IMR-90 (cell line): Measurements from ENCODE around the gene CFAP161. TPM values are rescaled to one million over a fixed set of nuclear protein-coding genes. Genes with fewer than 3 reads are reported as not detected.

Experiments
- ATAC-seq: fragments of 200-7000 bp; cut with Tn5 transposase; 2 replicates; pipeline ENCODE4 v1.9.1; 2020; ENCODE audit warnings: low read depth, mild to moderate bottlenecking, moderate library complexity
- BruUV-seq: library from RNA; stranded (reverse); fragments of 400-500 nt; replicated peaks from 2 replicates; lab custom pipeline; 2021; lab: Mats Ljungman, UMichigan
- CTCF ChIA-PET: fragments of 300-600 bp; formaldehyde crosslinking; extraction: SDS; loops from one replicate; lab custom pipeline; 2021; ENCODE audit warnings: antibody characterized with exemption; lab: Yijun Ruan, JAX
- POLR2A ChIA-PET: fragments of 300-600 bp; sonication (Branson Sonifier 250); formaldehyde crosslinking; loops from one replicate; lab custom pipeline; 2022; ENCODE audit warnings: antibody characterized with exemption; ENCODE audit not compliant: unreplicated experiment; lab: Charles Lee
- DNase-seq: peaks from one replicate; pipeline ENCODE4 v3.0.0; 2013
- H2AFZ ChIP-seq: replicated peaks from 2 replicates; pipeline ENCODE3; 2013; ENCODE audit warnings: low read length, mild to moderate bottlenecking; ENCODE audit not compliant: poor library complexity
- H2AK5ac ChIP-seq: 2 replicates; pipeline ENCODE4 v1.6.1; 2013; ENCODE audit warnings: low read depth, low read length, inconsistent platforms
- H2AK9ac ChIP-seq: replicated peaks from 2 replicates; pipeline ENCODE3; 2013; ENCODE audit warnings: mild to moderate bottlenecking, low read depth, low read length, moderate library complexity; ENCODE audit not compliant: poor library complexity
- H2BK120ac ChIP-seq: 2 replicates; pipeline ENCODE4 v1.6.1; 2013; ENCODE audit warnings: low read depth, low read length, inconsistent platforms
- H2BK15ac ChIP-seq: 3 replicates; pipeline ENCODE4 v1.6.1; 2013; ENCODE audit warnings: low read depth, low read length, inconsistent platforms
- H2BK20ac ChIP-seq: 2 replicates; pipeline ENCODE4 v1.6.1; 2013; ENCODE audit warnings: low read depth, mild to moderate bottlenecking, inconsistent platforms, low read length, moderate library complexity
- H2BK5ac ChIP-seq: 2 replicates; pipeline ENCODE4 v1.6.1; 2013; ENCODE audit warnings: mild to moderate bottlenecking, low read depth, low read length, inconsistent platforms; ENCODE audit not compliant: poor library complexity, severe bottlenecking
- H3K14ac ChIP-seq: replicated peaks from 2 replicates; pipeline ENCODE4 v1.6.1; 2013; ENCODE audit warnings: low read depth, low read length, inconsistent platforms
- H3K18ac ChIP-seq: 2 replicates; pipeline ENCODE4 v1.6.1; 2013; ENCODE audit warnings: low read depth, low read length, control low read depth
- H3K23ac ChIP-seq: 2 replicates; pipeline ENCODE4 v1.6.1; 2013; ENCODE audit warnings: low read depth, low read length, inconsistent platforms
- H3K27ac ChIP-seq: 2 replicates; pipeline ENCODE4 v1.5.1; 2013; ENCODE audit warnings: mild to moderate bottlenecking, control low read depth, low read length; ENCODE audit not compliant: insufficient read depth
- H3K27me3 ChIP-seq: 2 replicates; pipeline ENCODE4 v1.6.1; 2013; ENCODE audit warnings: low read length; ENCODE audit not compliant: control insufficient read depth, insufficient read depth
- H3K36me3 ChIP-seq: 2 replicates; pipeline ENCODE4 v1.6.1; 2013; ENCODE audit warnings: low read length, mixed read lengths; ENCODE audit not compliant: control insufficient read depth, insufficient read depth
- H3K4ac ChIP-seq: 2 replicates; pipeline ENCODE4 v1.6.1; 2013; ENCODE audit warnings: low read depth, low read length, inconsistent platforms
- H3K4me1 ChIP-seq: 2 replicates; pipeline ENCODE4 v1.6.1; 2013; ENCODE audit warnings: low read length, mixed read lengths; ENCODE audit not compliant: control insufficient read depth, insufficient read depth
- H3K4me2 ChIP-seq: 2 replicates; pipeline ENCODE4 v1.6.1; 2013; ENCODE audit warnings: low read depth, mild to moderate bottlenecking, control low read depth, low read length, moderate library complexity
- H3K4me3 ChIP-seq: 2 replicates; pipeline ENCODE4 v1.5.1; 2013; ENCODE audit warnings: low read depth, mild to moderate bottlenecking, control low read depth, low read length, moderate library complexity; ENCODE audit not compliant: insufficient read depth
- H3K56ac ChIP-seq: 2 replicates; pipeline ENCODE4 v1.6.1; 2013; ENCODE audit warnings: low read length, inconsistent platforms; ENCODE audit not compliant: insufficient read depth; ENCODE audit errors: extremely low read depth
- H3K79me1 ChIP-seq, 2 experiments: 2 replicates each; pipeline ENCODE4 v1.6.1; 2013; ENCODE audit warnings: low read length in 2 of 2, inconsistent platforms in 1 of 2, low read depth in 1 of 2
- H3K9ac ChIP-seq: 2 replicates; pipeline ENCODE4 v1.6.1; 2013; ENCODE audit warnings: low read depth, low read length, control low read depth
- H3K9me1 ChIP-seq: 2 replicates; pipeline ENCODE4 v1.6.1; 2013; ENCODE audit warnings: low read length, inconsistent platforms; ENCODE audit not compliant: insufficient read depth
- H3K9me3 ChIP-seq: 2 replicates; pipeline ENCODE4 v1.6.1; 2013; ENCODE audit warnings: low read length; ENCODE audit not compliant: control insufficient read depth, insufficient read depth
- H4K20me1 ChIP-seq: 2 replicates; pipeline ENCODE4 v1.6.1; 2013; ENCODE audit warnings: low read length, inconsistent platforms; ENCODE audit not compliant: insufficient read depth
- H4K5ac ChIP-seq: 2 replicates; pipeline ENCODE4 v1.6.1; 2013; ENCODE audit warnings: mild to moderate bottlenecking, low read depth, low read length, control low read depth
- H4K8ac ChIP-seq, 2 experiments: 2 replicates each; pipeline ENCODE4 v1.6.1; 2013; ENCODE audit warnings: low read depth in 2 of 2, low read length in 2 of 2, control low read depth in 1 of 2, inconsistent platforms in 1 of 2
- H4K91ac ChIP-seq: 2 replicates; pipeline ENCODE4 v1.6.1; 2013; ENCODE audit warnings: low read depth, low read length, inconsistent platforms; ENCODE audit not compliant: insufficient read depth
- MXI1 ChIP-seq: IDR thresholded peaks from 2 replicates; pipeline ENCODE4 v1.6.1; 2012; ENCODE audit warnings: low read depth, mild to moderate bottlenecking, low read length, moderate library complexity, borderline replicate concordance
- POLR2A ChIP-seq: IDR thresholded peaks from 2 replicates; pipeline ENCODE4 v1.6.1; 2012; ENCODE audit warnings: mild to moderate bottlenecking, low read depth, low read length
- RAD21 ChIP-seq: IDR thresholded peaks from 2 replicates; pipeline ENCODE4 v1.6.1; 2012; ENCODE audit warnings: low read length, improper control_type of control experiment
- RCOR1 ChIP-seq: IDR thresholded peaks from 2 replicates; pipeline ENCODE4 v1.6.1; 2012; ENCODE audit warnings: mild to moderate bottlenecking, low read length, improper control_type of control experiment; ENCODE audit not compliant: insufficient replicate concordance
- RFX5 ChIP-seq: IDR thresholded peaks from 2 replicates; pipeline ENCODE4 v1.8.0; 2012; ENCODE audit warnings: low read depth, mild to moderate bottlenecking, low read length, moderate library complexity
- WGBS, 2 experiments: methylation state at CpG; one replicate each; pipeline versions ENCODE4 v1.1.5 to v1.1.7; 2013; ENCODE audit warnings: missing lambda C conversion rate in 2 of 2; ENCODE audit not compliant: insufficient read length in 1 of 2; ENCODE audit errors: extremely low coverage in 2 of 2; 5-methylcytosine and 5-hydroxymethylcytosine counted together
- dilution Hi-C: fragments of 300-500 bp; cut with HindIII; formaldehyde crosslinking; loops from one replicate; pipeline ENCODE4 v1.14.3; 2018; ENCODE audit warnings: low sequenced_read_pairs; ENCODE audit not compliant: unreplicated experiment
- in situ Hi-C: fragments of 300-500 bp; cut with MboI; formaldehyde crosslinking; loops from 3 replicates; pipeline ENCODE4 v1.14.3; 2019; ENCODE audit warnings: low sequenced_read_pairs, inconsistent platforms, mixed read lengths
- intact Hi-C: fragments of 100-400 bp; cut with micrococcal nuclease; formaldehyde crosslinking; loops from 2 replicates; pipeline ENCODE4 v1.10.0; 2022
- polyA plus RNA-seq, 3 experiments: library from polyadenylated mRNA; depleted of rRNA; stranded (reverse); fragments of >200 nt; gene quantifications; 2 replicates each; pipeline ENCODE4 v1.2.3, GENCODE V29; 2012; ENCODE audit warnings: low replicate concordance in 1 of 3
- total RNA-seq: library from RNA; depleted of rRNA; stranded (reverse); fragments of >200 nt; gene quantifications from 2 replicates; pipeline ENCODE4 v1.2.3, GENCODE V29; 2012
- TF ChIP-seq, protein P1 (sequence below): conservative IDR thresholded peaks from 2 replicates; pipeline ENCODE4 v1.5.1; 2012; ENCODE audit warnings: mild to moderate bottlenecking, low read depth, low read length, improper control_type of control experiment

The CFAP161 gene
- total and polyA plus RNA-seq, 2 of the 4 experiments (the other 2 are of a cell fraction): not detected

DNA sequence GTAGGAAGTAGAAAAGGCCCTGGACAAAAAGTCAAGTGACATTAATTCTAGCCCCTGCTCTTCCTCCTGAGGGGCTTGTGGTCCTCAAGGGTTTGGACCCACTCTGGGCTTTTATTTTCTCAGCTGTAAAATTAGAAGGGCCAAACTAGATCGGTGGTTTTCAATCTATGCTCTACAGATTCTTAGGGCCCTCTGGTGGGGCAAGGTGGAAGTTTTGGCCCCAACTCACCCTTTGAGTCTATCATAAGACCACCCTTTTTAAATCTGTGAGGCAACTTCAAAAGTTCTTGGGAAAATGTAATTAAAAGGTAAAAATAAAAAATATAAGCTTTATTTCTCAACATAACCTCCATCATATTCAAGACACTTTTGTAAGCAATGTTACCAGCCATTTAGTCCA, 25.6 kb upstream of the CFAP161 start:
- no peak overlapping the region for H3K9ac ChIP-seq
- no peak overlapping the region for H3K27ac ChIP-seq
- no peak overlapping the region for H2AK9ac ChIP-seq
- intact Hi-C loops (no loop called here), dilution Hi-C loops (no loop called here), in situ Hi-C loops (loop anchor here (5.0 kb wide), 2 partner anchors 159 to 294 kb away; no protein-coding TSS in a partner anchor)
- peaks cover 7% of the 10 kb centered on the region for H3K4me1 ChIP-seq
- ChIA-PET POLR2A (no interaction called here), CTCF (interaction anchor here (0.5 to 3.9 kb wide), 3 partner anchors 9 to 171 kb away, joined by 3 to 55 read pairs (median 3); no protein-coding TSS in a partner anchor)
- TF ChIP-seq, protein P1, sequence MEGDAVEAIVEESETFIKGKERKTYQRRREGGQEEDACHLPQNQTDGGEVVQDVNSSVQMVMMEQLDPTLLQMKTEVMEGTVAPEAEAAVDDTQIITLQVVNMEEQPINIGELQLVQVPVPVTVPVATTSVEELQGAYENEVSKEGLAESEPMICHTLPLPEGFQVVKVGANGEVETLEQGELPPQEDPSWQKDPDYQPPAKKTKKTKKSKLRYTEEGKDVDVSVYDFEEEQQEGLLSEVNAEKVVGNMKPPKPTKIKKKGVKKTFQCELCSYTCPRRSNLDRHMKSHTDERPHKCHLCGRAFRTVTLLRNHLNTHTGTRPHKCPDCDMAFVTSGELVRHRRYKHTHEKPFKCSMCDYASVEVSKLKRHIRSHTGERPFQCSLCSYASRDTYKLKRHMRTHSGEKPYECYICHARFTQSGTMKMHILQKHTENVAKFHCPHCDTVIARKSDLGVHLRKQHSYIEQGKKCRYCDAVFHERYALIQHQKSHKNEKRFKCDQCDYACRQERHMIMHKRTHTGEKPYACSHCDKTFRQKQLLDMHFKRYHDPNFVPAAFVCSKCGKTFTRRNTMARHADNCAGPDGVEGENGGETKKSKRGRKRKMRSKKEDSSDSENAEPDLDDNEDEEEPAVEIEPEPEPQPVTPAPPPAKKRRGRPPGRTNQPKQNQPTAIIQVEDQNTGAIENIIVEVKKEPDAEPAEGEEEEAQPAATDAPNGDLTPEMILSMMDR: peak; percentile 33
- 0 out of 2 replicates have a peak, but pooled peaks have one; percentile 4 for TF ChIP-seq RAD21
- no peak for TF ChIP-seq MXI1
- no peak for TF ChIP-seq POLR2A
- no peak for TF ChIP-seq RFX5
- TF ChIP-seq RCOR1: no peak
- no peak overlapping the region for H2AFZ ChIP-seq
- no peak overlapping the region for H3K23ac ChIP-seq
- no peak overlapping the region for H4K5ac ChIP-seq
- no peak overlapping the region for H4K91ac ChIP-seq
- ATAC-seq (no peak), DNase-seq (no peak)
- H2BK5ac ChIP-seq: no peak overlapping the region
- H3K4ac ChIP-seq: no peak overlapping the region
- no peaks in the 10 kb centered on the region for H3K36me3 ChIP-seq
- H4K20me1 ChIP-seq: no peaks in the 10 kb centered on the region
- no peaks in the 10 kb centered on the region for H3K27me3 ChIP-seq
- H3K9me3 ChIP-seq: no peaks in the 10 kb centered on the region
- no peak overlapping the region for H3K56ac ChIP-seq
- no peaks in the 10 kb centered on the region for H3K79me1 ChIP-seq
- no CpG with 5 or more reads among the region's 1 CpG for WGBS, 2 experiments
- H3K14ac ChIP-seq: no peak overlapping the region
- H2AK5ac ChIP-seq: no peak overlapping the region
- H2BK15ac ChIP-seq: no peak overlapping the region
- H2BK120ac ChIP-seq: no peak overlapping the region
- H2BK20ac ChIP-seq: no peak overlapping the region
- BruUV-seq: no TSS peak
- no peak overlapping the region for H3K4me3 ChIP-seq
- no peak overlapping the region for H4K8ac ChIP-seq
- no peak overlapping the region for H3K4me2 ChIP-seq
- H3K9me1 ChIP-seq: 0 out of 2 replicates have a peak, but pooled peaks cover under 1% of the 10 kb centered on the region
- no peak overlapping the region for H3K18ac ChIP-seq
